ENCODE results near the gene MFAP3.
"Not testable (repeated sequence)": the region's sequence is repeated elsewhere in the genome, so short reads cannot be mapped to it uniquely, and the experiment has no call there.

Gene MFAP3

GRCh38 chr5:154053468-154053867 lies 14.7 kb downstream of the MFAP3 start:
- no peak for DNase-seq (ENCODE audit: low read depth)

DNA sequence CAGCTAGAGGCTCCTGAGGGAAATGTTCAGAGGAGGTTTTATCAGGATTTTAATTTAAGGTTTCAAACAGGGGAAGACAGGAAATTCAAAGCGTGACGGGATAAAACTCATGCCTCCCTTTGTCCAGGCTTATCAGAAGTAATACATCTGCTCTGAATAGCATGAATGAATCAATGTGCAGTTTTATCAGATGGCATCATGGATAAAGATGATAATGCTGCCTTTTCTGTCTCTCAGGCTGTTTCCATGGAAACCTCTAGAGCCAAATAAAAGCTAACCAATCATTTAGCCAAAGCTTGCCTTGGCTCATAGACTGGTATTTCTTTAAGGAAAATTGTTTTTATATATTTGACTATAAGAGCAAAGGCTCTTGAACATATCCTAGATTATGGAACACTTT lies 16.4 kb downstream of the MFAP3 start:
- no peak for DNase-seq (ENCODE audit: low read depth)

GRCh38 chr5:154058055-154059038 lies 19.6 kb downstream of the MFAP3 start:
- peak; percentile 13 for DNase-seq (ENCODE audit: low read depth)

GRCh38 chr5:154059039-154059430 lies 20.3 kb downstream of the MFAP3 start:
- no peak for DNase-seq (ENCODE audit: low read depth)

DNA sequence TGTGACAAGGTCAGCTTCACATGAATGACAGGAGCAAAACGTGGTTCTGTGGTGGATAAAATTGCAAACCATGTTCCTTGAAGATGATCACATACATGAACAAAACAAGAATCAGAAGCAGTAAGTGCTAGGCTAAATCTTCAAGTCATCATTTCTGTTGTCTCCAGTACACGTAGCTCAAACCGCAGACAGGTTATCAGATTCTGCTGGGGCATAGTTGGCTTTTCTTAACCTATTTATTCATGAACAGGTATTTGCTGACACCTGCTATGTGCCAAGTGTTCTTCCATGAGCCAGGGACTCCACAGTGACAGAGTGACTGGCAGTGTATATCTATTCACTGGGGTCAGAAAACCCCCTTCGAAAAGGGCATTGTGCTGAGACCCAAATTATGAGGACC lies 20.8 kb downstream of the MFAP3 start:
- no peak for DNase-seq (ENCODE audit: low read depth)

DNA sequence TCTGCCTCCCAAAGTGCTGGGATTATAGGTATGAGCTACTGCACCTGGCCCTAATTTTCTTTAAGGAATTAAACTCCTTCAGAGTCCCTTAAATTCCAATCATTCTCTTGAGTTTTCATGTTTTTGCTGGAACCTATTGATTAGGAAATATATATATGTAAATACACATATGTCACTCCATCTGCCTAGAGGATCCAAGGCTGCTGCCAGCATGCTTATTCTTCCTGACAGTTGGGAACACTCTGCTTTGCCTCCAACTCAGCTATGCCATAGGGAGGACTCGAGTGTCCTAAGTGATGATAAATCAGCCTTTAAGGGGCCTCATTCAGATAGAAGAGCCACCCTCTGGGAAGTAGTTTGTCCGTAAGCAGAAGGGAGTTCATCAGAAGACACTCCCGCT lies 21.8 kb downstream of the MFAP3 start:
- DNase-seq (ENCODE audit: low read depth): no peak

DNA sequence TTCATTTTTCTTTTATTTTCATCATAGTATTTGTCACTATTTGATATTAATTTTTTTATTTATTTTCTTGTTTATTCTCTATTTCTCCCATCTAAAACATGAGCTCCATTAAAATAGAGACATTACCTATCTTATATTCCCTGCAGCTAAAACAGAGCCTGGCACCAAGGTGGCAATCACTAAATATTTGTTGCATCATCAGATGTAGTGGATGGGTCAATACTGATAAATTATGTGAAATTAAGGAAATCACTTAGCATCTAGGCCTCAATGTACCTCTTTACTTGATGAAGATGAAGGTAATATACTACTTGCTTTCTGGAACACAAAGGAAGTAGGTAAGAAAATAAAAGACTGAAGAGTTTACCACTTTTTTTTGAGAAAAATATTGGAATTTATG lies 24.6 kb downstream of the MFAP3 start:
- DNase-seq (ENCODE audit: low read depth): no peak

DNA sequence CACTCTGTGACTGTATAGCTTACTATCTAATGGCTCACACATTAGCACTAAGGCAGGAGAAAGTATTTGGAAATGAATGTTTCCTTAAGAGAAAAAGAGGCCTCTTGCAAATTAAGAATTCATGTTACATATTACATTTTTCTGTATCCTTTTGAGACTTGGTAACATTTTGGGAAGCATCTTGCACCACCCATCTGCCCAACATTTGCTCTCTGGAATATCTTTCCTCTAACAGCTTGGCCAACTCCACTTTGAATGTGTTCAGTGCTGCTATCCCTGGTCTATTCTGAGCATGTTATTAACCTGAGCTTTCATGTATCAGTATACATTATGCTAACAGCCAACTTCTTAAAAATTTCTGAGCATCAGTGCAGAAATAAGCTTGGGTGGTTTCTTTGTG lies 27.2 kb downstream of the MFAP3 start:
- no peak for DNase-seq (ENCODE audit: low read depth)

DNA sequence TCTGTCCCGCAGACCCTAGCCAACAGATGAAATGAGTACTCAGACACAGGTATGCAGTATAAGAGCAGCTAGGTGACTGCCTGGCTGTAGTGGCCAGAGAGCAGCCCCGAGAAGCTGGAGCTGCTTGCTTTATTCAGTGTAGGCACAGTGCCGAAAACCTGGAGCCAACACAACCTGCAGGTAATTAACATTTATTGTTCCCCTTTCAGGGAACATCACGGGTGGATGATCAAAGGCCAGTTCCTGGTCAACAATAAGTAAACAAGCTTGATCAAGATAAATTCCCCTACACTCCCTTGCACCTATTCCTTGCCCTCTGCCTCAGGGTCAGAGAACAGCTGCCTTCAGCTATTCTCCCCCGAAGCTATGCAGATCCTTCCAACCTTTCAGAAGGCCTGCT lies 31.1 kb downstream of the MFAP3 start:
- DNase-seq (ENCODE audit: low read depth): not testable (repeated sequence)

DNA sequence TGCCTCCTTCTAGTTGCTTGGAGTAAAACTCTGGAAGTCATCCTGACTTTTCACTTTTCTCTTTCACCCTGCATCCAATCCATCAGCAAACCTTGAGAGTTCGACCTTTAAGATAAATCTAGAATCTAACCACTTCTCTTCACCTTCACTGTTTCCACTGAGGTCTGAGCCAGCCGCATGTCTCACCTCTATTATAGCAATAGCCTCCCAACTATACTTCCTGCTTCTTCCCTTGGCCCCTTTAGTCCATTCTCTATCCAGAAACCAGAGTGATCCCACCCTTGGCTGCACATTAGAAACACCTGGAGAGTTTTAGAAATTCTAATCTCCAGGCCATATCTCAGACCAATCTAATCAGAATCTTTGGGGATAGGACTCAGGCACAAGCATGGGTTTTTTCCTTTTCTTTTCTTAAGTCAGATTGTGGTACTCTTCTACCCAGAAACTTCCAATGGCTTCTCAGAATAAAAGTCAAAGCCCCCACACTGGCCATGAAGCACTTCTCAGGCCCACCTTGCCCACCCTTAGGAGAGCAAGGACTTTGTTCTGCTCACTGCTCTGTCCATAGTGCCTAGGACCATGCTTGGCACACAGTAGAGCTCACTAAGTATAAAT lies 33.1 kb downstream of the MFAP3 start:
- DNase-seq (ENCODE audit: low read depth): no peak

GRCh38 chr5:154072414-154073171 lies 33.8 kb downstream of the MFAP3 start:
- DNase-seq (ENCODE audit: low read depth): peak; percentile 77

GRCh38 chr5:154076240-154076922 lies 37.6 kb downstream of the MFAP3 start:
- DNase-seq (ENCODE audit: low read depth): no peak

DNA sequence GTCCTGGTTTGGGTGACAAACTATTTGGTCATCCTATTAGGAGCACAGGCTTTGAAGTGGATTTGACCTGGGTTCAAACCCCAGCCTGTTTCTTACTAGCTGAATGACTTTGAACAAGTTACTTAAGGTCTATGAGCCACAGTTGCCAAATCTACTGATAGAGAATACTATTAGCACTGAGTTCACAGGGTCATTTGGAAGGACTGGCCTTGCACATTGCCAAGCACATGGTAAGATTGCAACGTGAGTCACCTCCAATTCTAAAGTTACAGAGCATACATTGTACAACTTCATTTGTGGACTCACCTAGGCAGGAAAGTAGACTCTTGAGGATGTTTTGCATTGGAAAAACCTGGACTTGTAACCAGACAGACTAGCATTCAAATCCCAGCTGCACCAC lies 38.9 kb downstream of the MFAP3 start:
- peak; percentile 31 for DNase-seq (ENCODE audit: low read depth)

GRCh38 chr5:154078272-154078671 lies 39.5 kb downstream of the MFAP3 start:
- DNase-seq (ENCODE audit: low read depth): peak; percentile 32

DNA sequence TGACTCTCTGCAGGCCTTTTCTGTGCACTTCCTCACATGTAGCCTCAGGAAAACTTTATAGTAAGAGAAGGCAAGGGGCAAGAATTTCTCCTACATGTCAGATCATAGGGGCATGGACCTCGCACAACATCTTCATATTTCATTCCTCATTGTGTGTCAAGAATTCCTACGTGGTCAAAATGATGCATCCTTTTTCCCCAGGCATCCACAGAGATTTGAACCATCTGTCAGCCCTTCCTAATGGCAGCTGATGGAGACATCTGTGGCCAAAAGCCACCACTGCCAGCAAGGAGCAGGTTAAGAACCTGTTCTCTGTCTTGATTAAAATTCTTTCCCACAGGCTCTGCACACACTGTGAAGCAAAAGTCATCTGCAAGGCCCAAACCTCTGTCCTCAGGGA lies 42.5 kb downstream of the MFAP3 start:
- DNase-seq (ENCODE audit: low read depth): no peak

GRCh38 chr5:154084062-154084639 lies 45.4 kb downstream of the MFAP3 start:
- no peak for DNase-seq (ENCODE audit: low read depth)

DNA sequence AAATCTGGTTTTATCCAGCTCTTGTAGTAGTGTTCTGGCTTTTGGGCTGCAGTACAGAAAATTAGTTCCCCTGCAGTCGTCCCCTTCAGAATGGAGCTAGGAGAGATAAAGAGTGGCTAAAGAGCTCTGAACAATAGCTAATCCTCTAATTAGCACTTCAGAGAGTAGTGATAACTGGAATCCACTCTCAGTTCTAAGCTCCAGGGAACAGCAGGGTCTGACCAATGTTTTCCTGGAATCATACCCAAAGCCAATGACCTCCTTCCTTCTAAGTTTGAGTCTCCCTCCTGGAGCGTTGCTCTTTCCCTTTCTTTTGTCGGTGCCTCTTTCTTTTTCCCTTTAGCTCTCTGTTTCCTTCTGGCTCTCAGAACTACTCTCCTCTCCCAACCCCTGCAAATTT lies 47.4 kb downstream of the MFAP3 start:
- no peak for DNase-seq (ENCODE audit: low read depth)

DNA sequence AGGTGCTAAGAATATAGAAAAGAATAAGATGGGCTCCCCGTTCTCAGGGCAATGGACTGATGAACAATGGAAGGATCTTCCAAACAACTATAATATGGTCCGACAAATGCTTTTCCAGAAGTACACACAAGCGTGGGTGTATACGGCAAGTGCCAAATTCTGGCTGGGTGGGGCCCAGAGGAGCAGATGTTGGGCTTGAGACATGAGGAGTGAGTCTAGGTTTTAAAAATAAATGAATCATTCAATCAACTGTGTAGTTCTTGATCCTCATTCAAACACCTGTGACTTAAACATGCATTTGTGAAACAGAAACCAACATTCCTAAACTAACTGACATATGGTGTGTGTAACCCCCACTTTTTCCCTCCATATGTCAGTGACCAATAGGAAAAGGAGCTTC lies 47.9 kb downstream of the MFAP3 start:
- DNase-seq (ENCODE audit: low read depth): no peak

GRCh38 chr5:154087260-154087659 lies 48.5 kb downstream of the MFAP3 start:
- DNase-seq (ENCODE audit: low read depth): peak; percentile 64

GRCh38 chr5:154088801-154089200 lies 50.0 kb downstream of the MFAP3 start:
- no peak for DNase-seq (ENCODE audit: low read depth)

DNA sequence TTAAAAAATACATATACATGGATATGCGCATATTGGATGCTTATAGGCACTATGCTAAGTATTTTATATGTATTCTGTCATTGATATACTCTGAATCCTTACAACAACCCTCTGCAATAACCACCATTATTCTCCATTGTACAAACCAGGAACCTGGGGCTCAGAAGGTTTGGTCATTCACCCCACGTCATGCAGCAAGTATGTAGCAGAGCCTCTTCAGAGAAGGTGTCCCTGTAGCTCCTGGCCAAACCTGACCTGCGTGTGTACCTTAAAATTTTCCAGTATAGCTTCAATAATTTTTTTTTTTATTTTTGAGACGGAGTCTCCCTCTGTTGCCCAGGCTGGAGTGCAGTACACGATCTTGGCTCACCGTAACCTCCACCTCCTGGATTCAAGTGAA lies 51.9 kb downstream of the MFAP3 start:
- no peak for DNase-seq (ENCODE audit: low read depth)

Measured in EH (cell line).